ENCODE measurements around the gene CETN2.
A peak's percentile ranks its signal among the peaks of the same experiment; 100 is the strongest.

CETN2 gene

DNA sequence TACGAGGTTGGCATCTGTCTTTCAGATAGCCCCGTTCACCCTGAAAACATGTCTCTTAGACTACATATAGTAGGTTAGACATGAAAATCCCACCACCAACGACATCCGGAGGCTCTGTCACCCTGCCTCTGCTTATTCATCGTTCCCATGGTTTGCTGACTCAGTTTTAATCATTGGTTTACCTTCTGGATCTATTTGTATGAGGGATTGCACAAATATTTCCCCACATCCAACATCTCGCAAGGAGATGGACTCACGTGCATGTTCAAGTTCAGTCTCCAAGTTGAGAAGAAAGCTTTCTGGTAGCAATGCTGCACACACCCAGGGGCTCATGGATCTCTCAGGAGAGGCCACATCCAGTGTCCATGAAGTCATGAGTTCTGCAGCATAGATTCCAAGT lies 10.8 kb downstream of the CETN2 start:
- no peak for DNase-seq (ENCODE audit: extremely low read depth, low read depth)

GRCh38 chrX:152819266-152819665 lies 11.3 kb downstream of the CETN2 start:
- no peak for DNase-seq (ENCODE audit: extremely low read depth, low read depth)
- TF ChIP-seq, protein P1, sequence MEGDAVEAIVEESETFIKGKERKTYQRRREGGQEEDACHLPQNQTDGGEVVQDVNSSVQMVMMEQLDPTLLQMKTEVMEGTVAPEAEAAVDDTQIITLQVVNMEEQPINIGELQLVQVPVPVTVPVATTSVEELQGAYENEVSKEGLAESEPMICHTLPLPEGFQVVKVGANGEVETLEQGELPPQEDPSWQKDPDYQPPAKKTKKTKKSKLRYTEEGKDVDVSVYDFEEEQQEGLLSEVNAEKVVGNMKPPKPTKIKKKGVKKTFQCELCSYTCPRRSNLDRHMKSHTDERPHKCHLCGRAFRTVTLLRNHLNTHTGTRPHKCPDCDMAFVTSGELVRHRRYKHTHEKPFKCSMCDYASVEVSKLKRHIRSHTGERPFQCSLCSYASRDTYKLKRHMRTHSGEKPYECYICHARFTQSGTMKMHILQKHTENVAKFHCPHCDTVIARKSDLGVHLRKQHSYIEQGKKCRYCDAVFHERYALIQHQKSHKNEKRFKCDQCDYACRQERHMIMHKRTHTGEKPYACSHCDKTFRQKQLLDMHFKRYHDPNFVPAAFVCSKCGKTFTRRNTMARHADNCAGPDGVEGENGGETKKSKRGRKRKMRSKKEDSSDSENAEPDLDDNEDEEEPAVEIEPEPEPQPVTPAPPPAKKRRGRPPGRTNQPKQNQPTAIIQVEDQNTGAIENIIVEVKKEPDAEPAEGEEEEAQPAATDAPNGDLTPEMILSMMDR (IDR thresholded peaks at IDR 0.05; ENCODE audit: low read depth, low read length, missing control alignments) = no peak
- no peak overlapping the region for H3K4me3 ChIP-seq (replicated peaks; ENCODE audit: low read depth, low read length)

More for the DNA sequence above, 10.8 kb downstream of the CETN2 start:
- no peak overlapping the region for H3K4me3 ChIP-seq (replicated peaks; ENCODE audit: low read depth, low read length)
- TF ChIP-seq, protein P1 (IDR thresholded peaks at IDR 0.05; ENCODE audit: low read depth, low read length, missing control alignments) = no peak

DNA sequence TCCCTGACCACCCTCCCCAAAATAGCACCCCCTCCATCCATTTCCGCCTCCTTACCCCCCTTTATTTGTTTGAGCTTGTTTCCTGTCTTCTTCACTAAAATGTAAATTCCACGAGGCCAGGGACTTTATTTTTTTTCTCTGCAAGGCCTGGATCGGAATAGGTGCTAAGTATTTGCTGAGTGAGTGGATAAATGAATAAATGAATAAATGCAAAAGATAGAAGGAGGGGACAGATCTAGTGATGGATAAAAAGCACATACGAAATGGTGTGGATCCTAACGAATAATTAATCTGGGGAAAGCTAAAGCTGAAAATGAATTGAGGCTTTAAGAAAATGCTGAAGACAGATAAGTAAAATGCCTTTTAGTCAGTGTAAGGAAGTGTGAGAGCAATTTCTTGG lies 12.2 kb downstream of the CETN2 start:
- TF ChIP-seq, protein P1 (IDR thresholded peaks at IDR 0.05; ENCODE audit: low read depth, low read length, missing control alignments) = no peak
- DNase-seq (ENCODE audit: extremely low read depth, low read depth) = no peak
- no peak overlapping the region for H3K4me3 ChIP-seq (replicated peaks; ENCODE audit: low read depth, low read length)

DNA sequence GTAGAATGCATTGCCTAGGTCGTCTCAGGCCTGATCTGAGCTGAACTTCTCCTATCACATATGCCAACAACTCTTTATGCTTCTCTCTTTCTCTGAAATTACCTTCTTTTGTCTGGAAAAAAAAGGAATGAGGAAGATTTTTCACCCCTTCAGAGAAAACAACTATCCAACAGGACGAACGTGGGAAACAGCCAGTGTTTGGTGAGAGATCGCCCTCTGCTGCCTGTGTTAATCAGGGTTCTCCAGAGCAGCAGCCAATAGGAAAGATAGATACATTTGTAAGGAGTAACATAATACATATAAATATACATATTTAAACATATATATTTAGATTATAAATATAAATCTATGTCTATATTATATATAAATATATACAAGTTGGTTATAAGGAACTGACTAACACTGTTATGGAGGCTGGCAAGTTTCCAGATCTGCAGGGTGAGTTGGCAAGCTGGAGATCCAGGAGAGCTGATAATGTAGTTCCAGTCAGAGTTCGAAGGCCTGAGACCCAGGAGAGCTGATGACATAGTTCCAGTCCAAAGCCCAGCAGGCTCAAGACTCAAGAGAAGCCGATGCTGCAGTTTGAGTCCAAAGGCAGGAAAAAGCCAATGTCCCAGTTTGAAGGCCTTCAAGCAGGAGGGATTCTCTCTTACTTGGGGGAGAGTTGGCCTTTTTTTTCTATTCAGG lies 13.3 kb downstream of the CETN2 start:
- no peak for DNase-seq (ENCODE audit: extremely low read depth, low read depth)
- H3K4me3 ChIP-seq (replicated peaks; ENCODE audit: low read depth, low read length) = no peak overlapping the region
- TF ChIP-seq, protein P1 (IDR thresholded peaks at IDR 0.05; ENCODE audit: low read depth, low read length, missing control alignments) = peak; percentile 35

- DNase-seq (ENCODE audit: extremely low read depth, low read depth) = no peak
- TF ChIP-seq, protein P1 (IDR thresholded peaks at IDR 0.05; ENCODE audit: low read depth, low read length, missing control alignments) = no peak
- no peak overlapping the region for H3K4me3 ChIP-seq (replicated peaks; ENCODE audit: low read depth, low read length)
These were observed 16.5 kb downstream of the CETN2 start for GRCh38 chrX:152814048-152814447.

DNA sequence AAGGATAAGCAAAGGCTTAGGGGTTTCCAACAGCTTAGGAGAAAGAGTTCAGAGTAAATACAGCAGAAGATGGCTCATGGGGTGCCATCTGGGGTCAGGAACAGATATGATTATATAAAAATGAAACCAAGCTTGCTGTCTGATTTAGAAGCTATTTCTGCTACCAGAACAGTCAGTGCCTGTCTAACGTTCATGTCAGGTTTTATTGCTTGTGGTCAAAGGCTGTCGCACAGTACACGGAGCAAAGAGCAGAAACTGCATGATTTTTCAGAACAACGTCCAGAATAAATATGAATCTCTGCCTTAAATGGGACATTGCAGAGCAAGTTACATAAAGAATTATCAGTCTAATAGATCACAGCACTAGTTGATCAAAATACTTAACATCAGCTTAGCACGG lies 17.4 kb downstream of the CETN2 start:
- DNase-seq (ENCODE audit: extremely low read depth, low read depth) = no peak
- TF ChIP-seq, protein P1 (IDR thresholded peaks at IDR 0.05; ENCODE audit: low read depth, low read length, missing control alignments) = no peak

GRCh38 chrX:152810403-152810802 lies 20.2 kb downstream of the CETN2 start:
- DNase-seq (ENCODE audit: extremely low read depth, low read depth) = no peak
- TF ChIP-seq, protein P1 (IDR thresholded peaks at IDR 0.05; ENCODE audit: low read depth, low read length, missing control alignments) = no peak
- H3K4me3 ChIP-seq (replicated peaks; ENCODE audit: low read depth, low read length) = no peak overlapping the region

More for the DNA sequence above, 17.4 kb downstream of the CETN2 start:
- H3K4me3 ChIP-seq (replicated peaks; ENCODE audit: low read depth, low read length) = no peak overlapping the region

Measured in HFF-Myc (cell line).